ENCODE measurements around the gene IL24. TPM values are rescaled to one million over a fixed set of nuclear protein-coding genes. Genes with fewer than 3 reads are reported as not detected.

The IL24 gene
- total RNA-seq, 3 donors from 2014 or later (not counting 1 experiment from before 2014, with no cell fraction given): not detected

GRCh38 chr1:206913766-206914537, 16.7 kb downstream of the IL24 start:
- H3K27me3 Mint-ChIP-seq (ENCODE audit: low read depth in 2 of 2): no peaks in the 10 kb centered on the region
- H3K27me3 ChIP-seq (ENCODE audit: control insufficient read depth, insufficient read depth, low read length): no peaks in the 10 kb centered on the region
- peaks cover 84 to 88% of the 10 kb centered on the region in 2 donors for H3K4me1 Mint-ChIP-seq
- peaks cover 61% of the 10 kb centered on the region for H3K36me3 ChIP-seq (ENCODE audit: control insufficient read depth, insufficient read depth, low read length)
- H3K4me3 ChIP-seq (ENCODE audit: low read length): no peak overlapping the region
- H3K9me3 ChIP-seq (ENCODE audit: control insufficient read depth, insufficient read depth, low read length): no peaks in the 10 kb centered on the region
- no peaks in the 10 kb centered on the region for H3K9me3 Mint-ChIP-seq
- H3K4me3 Mint-ChIP-seq: peak overlapping the region; percentile 54
- WGBS (ENCODE audit: insufficient coverage): 79% methylated on average over 11 of the region's 12 CpGs
- intact Hi-C loops (cut with micrococcal nuclease): loop anchor here (5.0 to 10.0 kb wide), 2 partner anchors 68 to 279 kb away; partner anchors contain the start of gene DYRK3
- peak overlapping the region in 1 of 2 donors; percentile 77 for H3K27ac Mint-ChIP-seq
- no peak for TF ChIP-seq CTCF (IDR thresholded peaks at IDR 0.05)
- no peak for ATAC-seq
- DNase-seq: no peak
- peaks cover 80% of the 10 kb centered on the region for H3K4me1 ChIP-seq (ENCODE audit: control insufficient read depth, insufficient read depth, low read length)
- peaks cover 20% of the 10 kb centered on the region for H3K36me3 Mint-ChIP-seq
- peak overlapping the region; percentile 2 for H3K27ac ChIP-seq (ENCODE audit: low read length)

GRCh38 chr1:206915030-206915735, 17.9 kb downstream of the IL24 start:
- Histone ChIP-seq H3K9me3 (ENCODE audit: control insufficient read depth, insufficient read depth, low read length) (no peaks in the 10 kb centered on the region), H3K27me3 (ENCODE audit: control insufficient read depth, insufficient read depth, low read length) (no peaks in the 10 kb centered on the region), H3K4me1 (ENCODE audit: control insufficient read depth, insufficient read depth, low read length) (peaks cover 80% of the 10 kb centered on the region), H3K4me3 (ENCODE audit: low read length) (no peak overlapping the region), H3K27ac (ENCODE audit: low read length) (no peak overlapping the region), H3K36me3 (ENCODE audit: control insufficient read depth, insufficient read depth, low read length) (peaks cover 55% of the 10 kb centered on the region)
- DNase-seq: no peak
- intact Hi-C loops (cut with micrococcal nuclease): loop anchor here (10.0 kb wide), 1 partner anchor 280 kb away; the partner anchor contains the start of gene DYRK3
- H3K9me3 Mint-ChIP-seq: no peaks in the 10 kb centered on the region
- peaks cover 89% of the 10 kb centered on the region in 2 donors for H3K4me1 Mint-ChIP-seq
- H3K27ac Mint-ChIP-seq: peak overlapping the region in 1 of 2 donors; percentile 77
- peaks cover 20% of the 10 kb centered on the region for H3K36me3 Mint-ChIP-seq
- peak overlapping the region; percentile 66 for H3K4me3 Mint-ChIP-seq
- WGBS (ENCODE audit: insufficient coverage): 85% methylated on average over 15 of the region's 15 CpGs
- no peaks in the 10 kb centered on the region for H3K27me3 Mint-ChIP-seq (ENCODE audit: low read depth in 2 of 2)
- TF ChIP-seq CTCF (IDR thresholded peaks at IDR 0.05): no peak
- no peak for ATAC-seq

DNA sequence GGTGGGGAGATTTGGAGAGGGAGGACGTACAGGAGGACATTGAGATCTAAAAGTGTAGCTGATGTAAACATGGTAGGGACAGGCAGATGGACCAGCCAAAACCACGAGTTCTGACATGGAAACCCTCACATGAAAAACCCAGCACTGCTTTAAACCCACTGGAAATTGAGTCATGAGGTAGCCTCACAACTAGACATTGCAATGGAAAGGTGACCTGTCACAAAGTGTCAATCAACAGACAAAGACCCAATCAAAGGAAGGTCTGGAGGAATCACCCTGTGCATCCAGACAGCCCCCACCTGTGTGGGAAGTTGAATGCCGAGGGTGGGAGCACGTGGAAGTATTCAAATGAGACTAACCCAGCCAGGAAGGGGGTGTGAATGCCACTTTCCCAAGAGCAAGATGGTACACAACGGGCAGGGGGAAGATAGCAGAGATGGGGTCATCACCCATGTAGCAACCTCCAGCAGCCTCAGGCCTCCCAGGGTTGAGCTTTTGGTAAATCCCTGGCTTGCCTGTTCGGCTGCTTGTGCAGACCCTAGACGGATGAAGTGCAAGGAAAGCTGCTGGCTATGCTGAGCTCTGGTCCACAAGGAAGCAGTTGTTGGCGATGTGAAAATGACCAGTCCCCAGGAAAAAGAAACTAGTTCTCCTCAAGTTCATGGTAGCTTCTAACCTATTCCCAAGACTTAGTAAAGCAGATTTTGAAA, 18.9 kb downstream of the IL24 start:
- Histone ChIP-seq H3K4me1 (ENCODE audit: control insufficient read depth, insufficient read depth, low read length) (peaks cover 85% of the 10 kb centered on the region), H3K4me3 (ENCODE audit: low read length) (no peak overlapping the region), H3K36me3 (ENCODE audit: control insufficient read depth, insufficient read depth, low read length) (peaks cover 46% of the 10 kb centered on the region), H3K27ac (ENCODE audit: low read length) (peak overlapping the region; percentile 0), H3K27me3 (ENCODE audit: control insufficient read depth, insufficient read depth, low read length) (no peaks in the 10 kb centered on the region), H3K9me3 (ENCODE audit: control insufficient read depth, insufficient read depth, low read length) (no peaks in the 10 kb centered on the region)
- DNase-seq (no peak), ATAC-seq (no peak)
- peaks cover 20% of the 10 kb centered on the region for H3K36me3 Mint-ChIP-seq
- intact Hi-C loops (cut with micrococcal nuclease): loop anchor here (10.0 kb wide), 1 partner anchor 281 kb away; the partner anchor contains the start of gene DYRK3
- H3K9me3 Mint-ChIP-seq: no peaks in the 10 kb centered on the region
- H3K27ac Mint-ChIP-seq: peak overlapping the region in 1 of 2 donors; percentile 77
- WGBS (ENCODE audit: insufficient coverage): 69% methylated on average over 8 of the region's 8 CpGs
- TF ChIP-seq CTCF (IDR thresholded peaks at IDR 0.05): no peak
- H3K4me3 Mint-ChIP-seq: peak overlapping the region; percentile 66
- H3K27me3 Mint-ChIP-seq (ENCODE audit: low read depth in 2 of 2): no peaks in the 10 kb centered on the region
- H3K4me1 Mint-ChIP-seq: peaks cover 81 to 90% of the 10 kb centered on the region in 2 donors

All from natural killer cell (primary cell).